Measurements from ENCODE around the gene MED31. TPM values are rescaled to one million over a fixed set of nuclear protein-coding genes. Genes with fewer than 3 reads are reported as not detected.

The MED31 gene
- total RNA-seq, 1 experiment from 2014 or later: 10.6 TPM

DNA sequence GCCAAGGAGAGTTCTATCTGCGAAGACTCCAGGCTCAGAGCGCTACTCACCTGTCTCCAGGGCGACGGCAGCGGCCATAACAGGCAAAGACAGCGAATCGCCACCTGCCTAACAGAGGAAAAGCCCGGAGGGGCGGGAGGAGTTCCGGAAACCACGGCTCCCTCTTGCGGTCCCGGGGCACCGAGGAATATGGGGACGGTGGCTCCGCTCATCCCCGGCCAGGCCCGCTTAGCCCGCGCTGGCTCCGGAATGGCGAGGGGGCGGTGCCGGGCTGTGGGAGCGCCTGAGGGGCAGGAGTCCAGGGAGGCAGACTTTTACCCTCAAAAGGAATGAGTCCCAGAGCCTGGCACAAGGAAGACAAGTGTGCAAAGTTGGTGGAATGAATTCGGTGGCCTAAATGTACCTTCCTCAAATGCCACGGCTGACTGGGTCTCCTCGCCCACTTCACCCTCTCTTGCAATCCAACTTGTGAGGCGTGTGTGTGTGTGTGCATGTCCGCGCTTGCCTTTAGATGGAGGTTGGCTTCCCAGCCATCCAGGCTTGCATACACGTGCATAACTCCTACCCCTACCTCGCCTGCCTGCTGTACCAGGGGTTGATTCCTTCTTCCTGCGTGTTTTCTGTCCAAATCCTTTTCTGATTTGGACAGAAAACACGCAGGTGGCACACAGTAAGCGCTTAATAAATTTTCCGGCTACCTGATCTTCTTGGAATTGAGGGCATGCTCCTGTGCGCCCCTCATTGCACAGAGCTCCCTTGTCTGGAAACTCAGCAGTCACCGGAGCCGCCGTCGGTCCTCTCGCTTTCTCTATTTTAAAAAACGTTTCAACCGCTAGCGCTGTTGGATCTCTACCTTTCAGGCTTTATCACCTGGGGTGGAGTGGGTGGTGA lies 3.7 kb upstream of the MED31 start (continued):
- TF ChIP-seq, protein P1, sequence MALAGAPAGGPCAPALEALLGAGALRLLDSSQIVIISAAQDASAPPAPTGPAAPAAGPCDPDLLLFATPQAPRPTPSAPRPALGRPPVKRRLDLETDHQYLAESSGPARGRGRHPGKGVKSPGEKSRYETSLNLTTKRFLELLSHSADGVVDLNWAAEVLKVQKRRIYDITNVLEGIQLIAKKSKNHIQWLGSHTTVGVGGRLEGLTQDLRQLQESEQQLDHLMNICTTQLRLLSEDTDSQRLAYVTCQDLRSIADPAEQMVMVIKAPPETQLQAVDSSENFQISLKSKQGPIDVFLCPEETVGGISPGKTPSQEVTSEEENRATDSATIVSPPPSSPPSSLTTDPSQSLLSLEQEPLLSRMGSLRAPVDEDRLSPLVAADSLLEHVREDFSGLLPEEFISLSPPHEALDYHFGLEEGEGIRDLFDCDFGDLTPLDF (CRISPR knock-in tag; IDR thresholded peaks at IDR 0.05): no peak
- no peak for TF ChIP-seq MXD4 (CRISPR knock-in tag; IDR thresholded peaks at IDR 0.05; ENCODE audit: borderline replicate concordance)
- TF ChIP-seq FOXK1 (CRISPR knock-in tag; IDR thresholded peaks at IDR 0.05): 0 out of 2 replicates have a peak, but pooled peaks have one; percentile 8
- TF ChIP-seq ATF6 (CRISPR knock-in tag; IDR thresholded peaks at IDR 0.05): no peak
- no peak for TF ChIP-seq ZNF416 (CRISPR knock-in tag; IDR thresholded peaks at IDR 0.05)

DNA sequence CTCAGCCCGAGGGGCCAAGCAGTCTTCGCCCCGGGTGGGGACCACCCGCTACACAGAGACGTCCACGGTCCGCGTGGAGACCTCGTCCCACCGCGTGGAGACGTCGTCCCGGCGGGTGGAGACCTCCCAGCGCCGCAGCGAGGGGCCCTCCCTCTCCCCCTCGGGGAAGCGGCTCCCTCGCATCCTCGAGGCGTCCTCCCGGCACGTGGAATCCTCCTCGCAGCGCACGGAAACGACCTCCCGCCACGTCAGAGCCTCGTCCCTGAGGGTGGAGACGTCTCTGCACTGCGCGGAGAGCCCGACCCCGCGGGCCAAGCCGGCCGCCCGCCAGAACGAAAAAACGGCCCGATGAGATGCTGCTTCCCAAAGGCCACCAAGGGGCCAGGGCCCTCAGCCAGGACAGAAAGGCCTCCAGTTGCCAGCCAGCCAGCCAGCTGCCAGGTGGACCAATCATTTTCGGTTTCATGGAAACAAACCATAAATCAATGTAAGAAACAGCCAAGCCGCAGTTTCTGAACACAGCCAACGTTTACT lies 581 bp upstream of the MED31 start:
- ATAC-seq (no peak), DNase-seq (ENCODE audit: low spot score) (no peak)
- Mint-ChIP-seq H3K36me3 (peaks cover 20% of the 10 kb centered on the region), H3K27me3 (ENCODE audit: low read depth) (peaks cover 35% of the 10 kb centered on the region), H3K27ac (no peak overlapping the region), H3K9me3 (no peaks in the 10 kb centered on the region), H3K4me1 (peaks cover 50% of the 10 kb centered on the region), H3K4me3 (peak overlapping the region; percentile 99)
- POLR2A ChIA-PET: interaction anchor here (1.0 kb wide), 1 partner anchor 208 kb away, joined by 3 read pairs; the partner anchor contains the start of gene PIMREG
- CTCF ChIA-PET: interaction anchor here (1.0 to 1.4 kb wide), 3 partner anchors 12 to 179 kb away, joined by 3 to 4 read pairs (median 4); partner anchors contain the start of gene KIAA0753
- TF ChIP-seq, protein P2, sequence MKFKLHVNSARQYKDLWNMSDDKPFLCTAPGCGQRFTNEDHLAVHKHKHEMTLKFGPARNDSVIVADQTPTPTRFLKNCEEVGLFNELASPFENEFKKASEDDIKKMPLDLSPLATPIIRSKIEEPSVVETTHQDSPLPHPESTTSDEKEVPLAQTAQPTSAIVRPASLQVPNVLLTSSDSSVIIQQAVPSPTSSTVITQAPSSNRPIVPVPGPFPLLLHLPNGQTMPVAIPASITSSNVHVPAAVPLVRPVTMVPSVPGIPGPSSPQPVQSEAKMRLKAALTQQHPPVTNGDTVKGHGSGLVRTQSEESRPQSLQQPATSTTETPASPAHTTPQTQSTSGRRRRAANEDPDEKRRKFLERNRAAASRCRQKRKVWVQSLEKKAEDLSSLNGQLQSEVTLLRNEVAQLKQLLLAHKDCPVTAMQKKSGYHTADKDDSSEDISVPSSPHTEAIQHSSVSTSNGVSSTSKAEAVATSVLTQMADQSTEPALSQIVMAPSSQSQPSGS (CRISPR knock-in tag; IDR thresholded peaks at IDR 0.05; ENCODE audit: borderline replicate concordance, low read depth): no peak
- TF ChIP-seq, protein P1 (CRISPR knock-in tag; IDR thresholded peaks at IDR 0.05): peak; percentile 78
- TF ChIP-seq, protein P3, sequence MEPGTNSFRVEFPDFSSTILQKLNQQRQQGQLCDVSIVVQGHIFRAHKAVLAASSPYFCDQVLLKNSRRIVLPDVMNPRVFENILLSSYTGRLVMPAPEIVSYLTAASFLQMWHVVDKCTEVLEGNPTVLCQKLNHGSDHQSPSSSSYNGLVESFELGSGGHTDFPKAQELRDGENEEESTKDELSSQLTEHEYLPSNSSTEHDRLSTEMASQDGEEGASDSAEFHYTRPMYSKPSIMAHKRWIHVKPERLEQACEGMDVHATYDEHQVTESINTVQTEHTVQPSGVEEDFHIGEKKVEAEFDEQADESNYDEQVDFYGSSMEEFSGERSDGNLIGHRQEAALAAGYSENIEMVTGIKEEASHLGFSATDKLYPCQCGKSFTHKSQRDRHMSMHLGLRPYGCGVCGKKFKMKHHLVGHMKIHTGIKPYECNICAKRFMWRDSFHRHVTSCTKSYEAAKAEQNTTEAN (CRISPR knock-in tag; IDR thresholded peaks at IDR 0.05): peak; percentile 64; the same call in 1 of the 2 replicates
- TF ChIP-seq E2F4 (CRISPR knock-in tag; IDR thresholded peaks at IDR 0.05; ENCODE audit: borderline replicate concordance, low read depth) (peak; percentile 85), USF1 (CRISPR knock-in tag; IDR thresholded peaks at IDR 0.05) (no peak), OVOL2 (CRISPR knock-in tag; IDR thresholded peaks at IDR 0.05; ENCODE audit: borderline replicate concordance) (no peak), USF2 (CRISPR knock-in tag; IDR thresholded peaks at IDR 0.05) (no peak), ZNF317 (CRISPR knock-in tag; IDR thresholded peaks at IDR 0.05; ENCODE audit: borderline replicate concordance, low read depth) (0 out of 2 replicates have a peak, but pooled peaks have one; percentile 16), JUN (CRISPR knock-in tag; IDR thresholded peaks at IDR 0.05) (peak; percentile 61; the same call in 1 of the 2 replicates), HMGA2 (CRISPR knock-in tag; IDR thresholded peaks at IDR 0.05) (no peak), CREM (CRISPR knock-in tag; IDR thresholded peaks at IDR 0.05) (peak; percentile 58; the same call in 1 of the 2 replicates), JAZF1 (CRISPR knock-in tag; IDR thresholded peaks at IDR 0.05) (no peak), ETV6 (CRISPR knock-in tag; IDR thresholded peaks at IDR 0.05) (peak; percentile 61)
- TF ChIP-seq, protein P4, sequence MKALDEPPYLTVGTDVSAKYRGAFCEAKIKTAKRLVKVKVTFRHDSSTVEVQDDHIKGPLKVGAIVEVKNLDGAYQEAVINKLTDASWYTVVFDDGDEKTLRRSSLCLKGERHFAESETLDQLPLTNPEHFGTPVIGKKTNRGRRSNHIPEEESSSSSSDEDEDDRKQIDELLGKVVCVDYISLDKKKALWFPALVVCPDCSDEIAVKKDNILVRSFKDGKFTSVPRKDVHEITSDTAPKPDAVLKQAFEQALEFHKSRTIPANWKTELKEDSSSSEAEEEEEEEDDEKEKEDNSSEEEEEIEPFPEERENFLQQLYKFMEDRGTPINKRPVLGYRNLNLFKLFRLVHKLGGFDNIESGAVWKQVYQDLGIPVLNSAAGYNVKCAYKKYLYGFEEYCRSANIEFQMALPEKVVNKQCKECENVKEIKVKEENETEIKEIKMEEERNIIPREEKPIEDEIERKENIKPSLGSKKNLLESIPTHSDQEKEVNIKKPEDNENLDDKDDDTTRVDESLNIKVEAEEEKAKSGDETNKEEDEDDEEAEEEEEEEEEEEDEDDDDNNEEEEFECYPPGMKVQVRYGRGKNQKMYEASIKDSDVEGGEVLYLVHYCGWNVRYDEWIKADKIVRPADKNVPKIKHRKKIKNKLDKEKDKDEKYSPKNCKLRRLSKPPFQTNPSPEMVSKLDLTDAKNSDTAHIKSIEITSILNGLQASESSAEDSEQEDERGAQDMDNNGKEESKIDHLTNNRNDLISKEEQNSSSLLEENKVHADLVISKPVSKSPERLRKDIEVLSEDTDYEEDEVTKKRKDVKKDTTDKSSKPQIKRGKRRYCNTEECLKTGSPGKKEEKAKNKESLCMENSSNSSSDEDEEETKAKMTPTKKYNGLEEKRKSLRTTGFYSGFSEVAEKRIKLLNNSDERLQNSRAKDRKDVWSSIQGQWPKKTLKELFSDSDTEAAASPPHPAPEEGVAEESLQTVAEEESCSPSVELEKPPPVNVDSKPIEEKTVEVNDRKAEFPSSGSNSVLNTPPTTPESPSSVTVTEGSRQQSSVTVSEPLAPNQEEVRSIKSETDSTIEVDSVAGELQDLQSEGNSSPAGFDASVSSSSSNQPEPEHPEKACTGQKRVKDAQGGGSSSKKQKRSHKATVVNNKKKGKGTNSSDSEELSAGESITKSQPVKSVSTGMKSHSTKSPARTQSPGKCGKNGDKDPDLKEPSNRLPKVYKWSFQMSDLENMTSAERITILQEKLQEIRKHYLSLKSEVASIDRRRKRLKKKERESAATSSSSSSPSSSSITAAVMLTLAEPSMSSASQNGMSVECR (CRISPR knock-in tag; IDR thresholded peaks at IDR 0.05; ENCODE audit: borderline replicate concordance): peak; percentile 82; the same call in 1 of the 2 replicates
